NCI-H1417 treated with DMSO at 0.1 percent for 48 hours (cell line): Measurements from ENCODE around the gene CACYBP.
"Not testable (repeated sequence)": the region's sequence is repeated elsewhere in the genome, so short reads cannot be mapped to it uniquely, and the experiment has no call there.

Experiments used
- DNase-seq: peaks from one replicate; lab custom pipeline; 2025; lab: John Stamatoyannopoulos, UW

The CACYBP gene

DNA sequence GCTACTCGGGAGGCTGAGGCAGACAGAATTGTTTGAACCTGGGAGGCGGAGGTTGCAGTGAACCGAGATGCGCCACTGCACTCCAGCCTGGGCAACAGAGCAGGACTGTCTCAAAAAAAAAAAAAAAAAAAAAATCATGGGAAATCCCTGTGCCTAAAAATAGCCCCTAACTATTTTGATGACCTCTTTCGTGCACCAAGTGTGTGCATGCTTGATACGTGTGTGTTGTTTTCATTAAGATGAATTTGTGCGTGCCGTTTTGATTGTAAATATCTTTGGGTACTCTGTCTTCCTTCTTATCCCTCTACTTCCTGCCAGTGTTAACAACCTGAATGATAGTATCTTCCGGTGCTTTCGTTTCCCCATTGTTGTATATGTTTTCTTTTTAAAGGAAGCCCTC is 9.8 kb downstream of the CACYBP start:
- DNase-seq, result no peak

DNA sequence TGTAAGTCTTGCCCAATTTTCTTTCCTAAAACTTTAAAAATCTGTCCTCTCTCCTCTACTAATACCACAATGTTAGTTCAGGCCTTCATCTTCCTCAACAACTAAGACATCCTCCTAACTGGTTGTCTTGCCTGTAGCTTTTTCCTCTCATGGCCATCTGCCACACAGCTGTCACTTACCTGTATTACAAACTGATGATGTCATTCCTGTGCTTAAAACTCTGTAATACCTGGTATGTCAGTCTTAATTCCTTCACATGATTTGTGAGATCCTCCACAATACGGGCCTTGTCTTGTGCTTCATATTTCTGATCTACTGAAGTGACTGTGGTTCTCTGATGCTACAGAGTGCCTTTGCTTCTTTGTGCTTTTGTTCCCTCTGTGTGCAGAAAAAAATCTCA is 13.7 kb downstream of the CACYBP start:
- DNase-seq, result no peak

DNA sequence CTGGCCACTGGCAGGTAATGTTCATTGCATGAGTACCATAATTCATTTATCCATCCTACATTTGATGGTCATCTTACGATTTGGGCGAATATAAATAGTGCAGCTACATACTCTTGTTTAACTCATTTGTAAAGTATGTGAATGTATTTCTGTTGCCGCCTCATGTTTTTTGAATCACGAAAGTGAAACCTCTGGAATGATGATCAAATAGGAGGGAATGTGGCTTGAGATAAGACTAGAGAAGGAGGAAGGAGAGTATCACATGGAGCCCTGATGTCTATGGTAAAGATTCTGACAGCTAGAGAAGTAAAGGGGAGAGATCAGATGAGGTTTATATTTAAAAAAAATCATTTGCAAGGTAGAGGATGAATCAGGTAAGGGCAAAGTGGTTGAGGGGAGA is 15.5 kb downstream of the CACYBP start:
- DNase-seq, result no peak

DNA sequence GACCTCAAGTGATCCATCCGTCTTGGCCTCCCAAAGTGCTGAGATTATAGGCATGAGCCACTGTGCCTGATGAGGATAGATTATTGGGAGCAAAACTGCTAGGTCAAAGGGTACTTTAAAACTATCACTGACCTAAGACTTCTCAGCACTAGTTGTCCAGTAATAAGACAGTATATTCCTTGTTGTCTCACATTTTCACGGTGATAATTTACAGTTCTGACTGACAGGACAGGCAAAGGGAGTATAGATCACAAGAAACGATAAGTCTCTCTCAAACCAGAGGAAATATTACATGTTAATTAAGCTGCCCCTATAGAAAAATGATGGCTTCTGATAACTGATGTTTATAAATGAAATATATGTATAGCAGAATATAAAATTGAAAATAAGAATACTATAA is 19.8 kb downstream of the CACYBP start:
- DNase-seq, result no peak

DNA sequence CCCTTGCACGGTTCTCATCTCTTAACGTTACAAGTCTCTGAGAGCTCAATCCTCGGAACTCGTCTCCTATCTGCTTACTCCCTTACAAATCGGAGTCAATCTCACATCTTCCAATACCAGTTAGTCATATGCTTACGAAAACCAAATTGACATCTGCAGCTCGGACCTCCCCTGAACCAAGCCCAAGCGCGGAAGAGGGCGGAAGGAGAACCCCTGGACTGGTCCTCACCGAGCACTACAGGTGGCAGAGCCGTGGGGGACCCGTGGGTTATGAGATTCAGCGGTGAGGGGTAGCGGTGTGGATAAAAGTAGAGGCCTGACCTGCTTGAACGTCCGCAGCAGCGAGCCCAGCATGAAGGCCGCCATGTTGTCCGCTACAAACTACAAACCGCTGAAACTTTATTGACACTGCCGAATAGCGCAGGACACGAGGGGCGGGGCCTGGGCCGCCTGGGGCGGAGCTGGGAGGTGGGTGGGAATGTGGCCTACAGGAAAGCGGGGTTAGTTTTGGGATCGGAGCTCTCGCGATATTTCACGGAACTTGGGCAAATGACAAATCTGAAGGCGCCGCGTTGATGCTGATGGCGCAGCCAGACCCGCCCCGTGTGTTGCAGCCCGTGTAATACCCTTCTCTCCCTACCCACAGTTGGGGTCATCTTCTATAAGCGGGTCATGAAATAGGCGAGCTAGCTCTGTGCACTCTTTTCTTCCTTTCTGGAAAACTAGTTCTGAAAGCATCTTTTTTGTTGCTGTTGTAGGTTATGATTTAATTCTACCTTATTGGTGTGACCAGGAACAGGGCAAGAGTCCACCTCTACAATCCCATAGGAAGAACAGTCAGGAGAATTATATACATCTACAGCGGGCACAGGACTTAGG is 23.5 kb downstream of the CACYBP start, which contains the start of gene MRPS14:
MRPS14 (minus strand) TSS at position 383 of the 879 bp plus-strand sequence; CDS start at position 366, 17 bp downstream.
- DNase-seq, result peak; percentile 90

DNA sequence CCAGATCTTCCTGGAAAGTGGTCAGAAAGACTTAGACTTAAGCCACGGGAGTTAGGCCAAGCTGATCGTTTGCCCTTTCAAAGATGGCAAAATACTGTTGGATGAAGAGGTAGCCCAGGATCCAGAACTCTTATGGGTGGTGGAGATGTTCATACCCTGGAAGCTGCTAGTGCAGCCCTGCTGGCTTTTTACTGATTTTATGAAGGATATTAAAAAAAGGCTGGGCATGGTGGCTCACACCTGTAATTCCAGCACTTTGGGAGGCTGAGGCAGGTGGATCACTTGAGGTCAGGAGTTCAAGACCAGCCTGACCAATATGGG is 24.1 kb downstream of the CACYBP start:
- DNase-seq, result not testable (repeated sequence)

DNA sequence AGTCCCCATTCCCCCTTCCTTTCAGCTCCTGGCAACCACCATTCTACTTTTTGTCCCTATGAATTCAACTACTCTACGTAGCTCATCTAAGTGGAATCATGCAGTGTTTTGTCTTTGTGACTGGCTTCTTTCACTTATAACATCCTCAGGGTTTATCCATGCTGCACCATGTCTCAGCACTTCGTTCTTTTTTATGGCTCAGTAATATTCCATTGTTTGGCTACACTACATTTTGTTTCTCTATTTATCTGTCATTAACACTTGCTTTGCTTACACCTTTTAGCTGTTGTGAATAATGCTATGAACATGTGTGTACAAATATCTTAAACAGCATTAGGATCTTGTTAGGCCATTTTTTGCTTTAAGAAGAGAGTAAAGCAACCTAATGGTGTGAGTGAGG is 25.0 kb downstream of the CACYBP start:
- no peak for DNase-seq

DNA sequence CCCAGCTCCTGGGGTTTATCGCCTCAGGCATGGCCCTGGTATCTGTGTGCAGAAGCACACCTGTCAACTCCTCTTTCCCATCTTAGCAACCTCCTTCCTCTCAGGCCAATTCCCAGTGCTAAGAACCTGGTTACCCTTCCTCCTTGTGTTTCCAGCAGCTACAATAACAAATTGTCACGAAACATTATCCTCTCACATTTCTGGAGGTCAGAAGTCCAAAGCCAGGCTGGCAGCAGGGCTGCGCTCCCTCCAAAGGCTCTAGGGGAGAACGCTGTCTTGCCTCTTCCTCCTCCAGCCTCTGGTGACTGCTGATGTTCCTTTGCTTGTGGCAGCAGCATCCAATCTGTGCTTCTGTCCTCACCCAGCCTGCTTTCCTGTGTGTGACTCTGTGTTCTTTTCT is 34.2 kb downstream of the CACYBP start:
- no peak for DNase-seq

DNA sequence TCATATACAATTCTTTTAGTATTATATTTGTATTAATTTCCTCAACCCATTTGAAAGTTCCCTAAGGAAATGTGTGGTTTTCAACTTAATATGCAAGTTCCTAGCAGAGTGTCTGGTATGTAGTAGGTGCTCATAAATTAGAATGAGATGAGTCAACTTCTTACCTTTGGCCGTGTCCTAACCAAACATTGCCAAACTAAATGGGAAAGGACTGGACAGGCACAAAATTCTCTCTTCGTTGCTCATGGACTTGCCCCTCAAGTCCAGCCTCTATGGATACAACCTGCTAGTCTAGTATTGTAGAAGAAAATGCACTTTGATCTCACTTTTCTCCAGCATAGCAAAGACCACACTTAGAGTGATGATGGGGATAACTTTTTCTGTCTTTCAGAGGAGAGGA is 35.0 kb downstream of the CACYBP start:
- DNase-seq, result no peak

DNA sequence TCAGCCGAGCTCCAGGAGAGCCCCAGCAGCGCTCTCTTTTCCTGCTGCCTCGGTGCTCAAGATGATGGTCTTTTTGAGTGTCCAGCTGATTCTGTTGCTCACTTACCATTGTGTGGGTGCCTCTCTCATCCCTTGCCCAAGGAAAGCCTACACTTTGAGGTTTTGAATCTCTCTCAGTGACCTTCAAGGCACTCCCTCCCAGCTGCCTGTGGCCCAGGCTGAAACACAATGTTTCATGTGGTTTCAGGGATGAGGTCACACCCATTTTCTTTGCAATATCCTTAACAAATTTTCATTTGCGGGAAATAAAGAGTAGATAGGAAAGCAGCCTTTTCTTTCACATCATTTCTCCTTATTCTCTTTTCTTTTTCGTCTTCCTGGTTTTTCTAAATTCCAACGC is 36.1 kb downstream of the CACYBP start:
- no peak for DNase-seq

DNA sequence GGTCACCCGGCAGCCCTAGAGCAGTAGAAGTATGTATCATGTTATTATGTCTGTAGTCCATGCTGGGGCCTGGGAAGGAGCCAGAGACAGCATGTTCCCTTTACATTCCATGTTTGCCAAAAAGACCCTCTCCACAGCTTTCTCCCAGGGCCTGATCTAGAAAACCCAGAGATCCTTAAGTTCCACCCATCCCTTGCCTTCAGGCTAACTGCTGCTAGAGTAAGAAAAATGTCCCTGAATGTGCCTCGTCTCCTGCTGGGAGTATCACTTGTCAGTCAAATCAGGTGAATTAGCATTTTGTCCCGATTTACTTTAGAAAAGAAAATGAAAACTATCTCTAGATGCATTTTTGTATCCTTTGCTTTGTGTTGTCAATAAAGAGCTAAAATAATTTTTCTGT is 36.7 kb downstream of the CACYBP start:
- no peak for DNase-seq

DNA sequence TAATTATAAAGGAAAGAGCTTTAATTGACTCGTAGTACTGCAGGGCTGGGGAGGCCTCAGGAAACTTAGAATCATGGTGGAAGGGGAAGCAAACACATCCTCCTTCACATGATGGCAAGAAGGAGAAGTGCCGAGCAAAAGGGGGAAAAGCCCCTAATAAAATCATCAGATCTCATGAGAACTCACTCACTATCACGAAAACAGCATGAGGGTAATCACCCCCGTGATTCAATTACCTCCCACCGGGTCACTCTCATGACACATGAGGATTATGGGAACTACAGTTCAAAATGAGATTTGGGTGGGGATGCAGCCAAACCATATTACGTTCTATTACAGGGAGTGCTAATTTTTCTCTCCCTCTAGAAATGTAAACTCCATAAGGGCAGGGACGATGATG is 37.7 kb downstream of the CACYBP start:
- no peak for DNase-seq

DNA sequence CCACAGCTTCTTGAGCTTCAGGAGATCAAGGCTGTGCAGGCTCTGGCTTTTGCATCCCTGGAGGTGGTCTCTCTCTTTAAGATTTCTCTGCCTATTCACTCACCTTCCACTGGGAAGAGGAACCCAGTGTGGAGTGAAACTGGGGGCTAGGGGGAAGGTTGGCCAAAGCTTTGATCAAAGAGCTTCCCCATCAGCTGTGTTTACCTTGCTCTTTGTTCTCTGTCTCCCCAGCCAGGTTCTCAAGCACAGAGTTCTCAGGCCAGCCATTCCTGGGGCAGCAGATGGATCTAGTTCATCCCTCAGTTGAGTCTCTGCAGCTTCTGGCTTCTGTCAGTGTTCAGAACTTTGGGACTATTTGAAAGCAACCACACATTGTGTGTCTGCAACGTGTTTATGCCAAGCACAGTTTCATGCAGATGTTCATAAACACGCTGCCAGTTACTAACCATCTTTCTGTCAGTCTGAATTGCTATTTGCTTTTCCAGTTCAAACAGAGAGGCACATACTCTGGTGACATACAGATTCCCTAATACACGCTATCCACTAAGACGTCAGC is 40.7 kb downstream of the CACYBP start:
- no peak for DNase-seq

DNA sequence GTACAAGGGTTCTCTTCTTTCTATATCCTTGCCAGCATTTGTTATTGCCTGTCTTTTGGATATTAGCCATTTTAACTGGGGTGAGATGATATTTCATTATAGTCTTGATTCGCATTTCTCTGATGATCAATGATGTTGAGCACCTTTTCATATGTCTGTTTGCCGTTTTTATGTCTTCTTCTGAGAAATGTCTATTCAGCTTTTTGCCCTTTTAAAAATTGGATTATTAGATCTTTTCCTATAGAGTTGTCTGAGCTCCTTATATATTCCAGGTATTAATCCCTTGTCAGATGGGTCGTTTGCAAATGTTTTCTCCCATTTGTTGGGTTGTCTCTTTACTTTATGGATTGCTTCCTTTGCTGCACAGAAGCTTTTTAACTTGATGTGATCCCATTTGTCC is 42.9 kb downstream of the CACYBP start:
- DNase-seq, result no peak

DNA sequence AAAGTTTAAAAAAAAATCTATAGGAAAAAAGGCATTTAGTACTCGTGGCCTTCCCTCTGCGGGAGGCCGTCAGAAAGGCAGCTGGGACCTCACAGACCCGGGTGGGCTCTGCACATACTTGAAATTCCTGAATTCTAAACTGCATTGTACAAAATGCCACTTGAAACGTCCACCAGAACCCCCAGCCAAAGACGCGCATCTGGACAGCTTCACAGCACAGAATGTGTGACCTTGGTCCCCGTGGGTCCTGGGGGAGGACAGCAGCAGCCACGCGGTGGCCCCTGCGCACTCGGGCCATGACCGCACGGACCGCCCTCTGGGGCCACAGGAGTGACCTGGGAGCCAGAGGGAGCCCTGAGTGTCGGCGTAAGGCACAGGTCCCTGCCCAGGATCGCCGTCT is 44.1 kb downstream of the CACYBP start:
- DNase-seq, result no peak

DNA sequence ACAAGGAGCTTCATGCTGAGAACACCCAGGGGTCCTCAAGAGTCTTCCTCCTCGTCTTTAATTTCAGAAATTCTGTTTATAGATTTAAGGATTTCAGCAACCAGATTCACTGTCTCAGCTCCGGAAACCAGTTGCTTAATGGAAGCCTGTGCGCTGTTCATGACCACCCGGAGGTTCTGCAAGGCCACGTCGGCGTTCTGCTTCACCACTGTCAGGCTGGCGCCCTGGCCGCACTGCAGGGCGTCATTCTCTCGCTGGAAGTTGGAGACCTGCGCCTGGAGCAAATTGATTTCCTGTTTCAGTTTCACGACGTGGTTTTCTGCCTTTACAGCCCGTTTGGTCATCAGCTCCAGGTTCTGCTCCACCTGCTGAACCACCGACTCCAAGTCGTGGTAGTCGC is 44.8 kb downstream of the CACYBP start:
- DNase-seq, result not testable (repeated sequence)

DNA sequence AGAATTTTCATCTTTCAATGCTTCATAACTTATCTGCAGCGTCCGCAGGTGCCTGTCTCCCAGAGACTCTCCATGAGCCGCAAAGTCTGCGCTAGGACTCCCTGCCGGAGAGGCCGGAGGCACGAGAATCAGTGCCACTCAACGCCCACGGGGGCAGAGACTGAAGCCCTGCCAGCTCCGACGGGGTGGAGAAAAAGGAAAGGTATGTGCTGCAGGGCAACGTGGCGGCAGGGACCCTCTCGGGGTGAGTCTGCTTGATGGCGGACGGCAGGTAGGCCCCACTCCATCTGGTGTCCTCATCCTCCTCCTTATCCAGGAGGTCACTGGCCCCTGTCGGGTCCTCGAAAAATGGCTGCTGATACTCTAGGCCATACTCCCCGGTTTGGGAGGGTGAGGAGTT is 45.4 kb downstream of the CACYBP start:
- DNase-seq, result no peak

DNA sequence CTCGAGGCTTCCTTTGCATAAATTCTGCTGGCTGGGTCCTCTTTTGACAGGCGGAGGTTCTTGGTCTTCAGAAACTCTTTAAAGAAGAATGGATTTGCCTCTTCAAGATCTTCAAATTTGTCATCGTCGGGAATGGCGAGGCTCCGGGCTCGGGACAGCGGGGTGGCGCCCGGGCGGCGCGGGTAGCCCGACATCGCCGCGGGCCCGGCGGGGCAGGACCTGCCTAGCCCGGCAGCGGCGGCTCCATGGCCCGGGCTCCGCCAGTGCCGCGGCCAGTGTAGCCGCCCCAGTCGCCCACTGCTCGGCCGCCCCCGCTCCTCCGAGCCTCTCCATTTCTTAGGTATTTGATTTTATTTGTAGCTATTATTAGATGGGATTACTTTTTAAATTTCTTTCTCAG is 45.8 kb downstream of the CACYBP start:
- no peak for DNase-seq

DNA sequence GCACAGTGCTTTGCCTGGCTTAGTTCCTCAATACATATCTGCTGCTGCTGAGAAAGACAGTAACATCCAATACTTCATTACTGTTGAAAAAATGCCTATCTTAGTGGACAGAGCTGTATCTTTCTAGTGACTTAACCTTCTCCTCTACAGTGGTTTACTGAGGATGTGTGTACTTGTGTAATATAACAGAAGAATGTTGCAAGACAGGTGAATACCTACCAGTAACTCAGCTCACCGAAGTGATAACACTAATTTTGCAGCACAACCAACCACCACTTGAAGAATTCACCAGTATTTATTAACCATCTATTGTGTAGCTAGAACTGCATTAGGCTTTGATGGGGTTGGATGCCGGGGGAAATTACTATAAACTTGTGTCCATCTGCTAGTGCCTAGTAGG is 51.2 kb downstream of the CACYBP start:
- DNase-seq, result no peak

DNA sequence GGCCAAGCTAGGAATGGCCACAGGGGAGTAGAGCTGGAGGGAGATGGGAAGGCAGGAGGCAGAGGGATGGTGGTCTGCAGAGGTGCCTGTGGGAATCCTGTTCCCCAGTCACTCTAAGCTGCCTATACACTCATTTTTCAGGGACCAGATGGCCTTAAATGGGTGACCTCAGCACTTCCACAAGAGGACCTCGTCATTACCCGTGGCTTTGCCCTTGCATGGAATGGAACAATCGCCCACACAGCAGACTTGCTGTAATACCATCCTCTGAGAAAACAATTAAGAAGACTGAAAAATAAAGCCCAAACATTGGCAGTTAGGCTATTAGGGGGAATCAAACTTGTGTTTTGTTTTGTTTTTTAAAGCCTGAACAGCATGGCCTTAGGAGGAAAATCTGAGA is 55.0 kb downstream of the CACYBP start:
- DNase-seq, result no peak
